Stomach smooth muscle (tissue), 2 donors: Measurements from ENCODE around the gene CAB39.

Experiments used
- H3K27ac ChIP-seq: one replicate; pipeline ENCODE4 v1.7.0; 2013; ENCODE audit warnings: mild to moderate bottlenecking, low read length, inconsistent platforms
- H3K27me3 ChIP-seq, 2 donors: one replicate each; pipeline ENCODE4 v1.7.0; 2013; ENCODE audit warnings: low read length in 2 of 2; ENCODE audit not compliant: insufficient read depth in 2 of 2, control insufficient read depth in 1 of 2
- H3K36me3 ChIP-seq, 2 donors: one replicate each; pipeline ENCODE4 v1.7.0; 2013; ENCODE audit warnings: low read length in 2 of 2; ENCODE audit not compliant: control insufficient read depth in 2 of 2, insufficient read depth in 2 of 2
- H3K4me1 ChIP-seq: one replicate; pipeline ENCODE4 v1.7.0; 2013; ENCODE audit warnings: low read length; ENCODE audit not compliant: control insufficient read depth, insufficient read depth
- H3K4me3 ChIP-seq, 2 donors: one replicate each; pipeline ENCODE4 v1.7.0; 2013; ENCODE audit warnings: low read length in 2 of 2
- H3K9ac ChIP-seq, 2 donors: one replicate each; pipeline ENCODE4 v1.7.0; 2013; ENCODE audit warnings: low read length in 2 of 2, mild to moderate bottlenecking in 1 of 2
- H3K9me3 ChIP-seq, 2 donors: one replicate each; pipeline ENCODE4 v1.7.0; 2013; ENCODE audit warnings: low read length in 2 of 2; ENCODE audit not compliant: control insufficient read depth in 2 of 2
- donor health status: healthy.
- donor health status: Pancreatic carcinoma.

The CAB39 gene

DNA sequence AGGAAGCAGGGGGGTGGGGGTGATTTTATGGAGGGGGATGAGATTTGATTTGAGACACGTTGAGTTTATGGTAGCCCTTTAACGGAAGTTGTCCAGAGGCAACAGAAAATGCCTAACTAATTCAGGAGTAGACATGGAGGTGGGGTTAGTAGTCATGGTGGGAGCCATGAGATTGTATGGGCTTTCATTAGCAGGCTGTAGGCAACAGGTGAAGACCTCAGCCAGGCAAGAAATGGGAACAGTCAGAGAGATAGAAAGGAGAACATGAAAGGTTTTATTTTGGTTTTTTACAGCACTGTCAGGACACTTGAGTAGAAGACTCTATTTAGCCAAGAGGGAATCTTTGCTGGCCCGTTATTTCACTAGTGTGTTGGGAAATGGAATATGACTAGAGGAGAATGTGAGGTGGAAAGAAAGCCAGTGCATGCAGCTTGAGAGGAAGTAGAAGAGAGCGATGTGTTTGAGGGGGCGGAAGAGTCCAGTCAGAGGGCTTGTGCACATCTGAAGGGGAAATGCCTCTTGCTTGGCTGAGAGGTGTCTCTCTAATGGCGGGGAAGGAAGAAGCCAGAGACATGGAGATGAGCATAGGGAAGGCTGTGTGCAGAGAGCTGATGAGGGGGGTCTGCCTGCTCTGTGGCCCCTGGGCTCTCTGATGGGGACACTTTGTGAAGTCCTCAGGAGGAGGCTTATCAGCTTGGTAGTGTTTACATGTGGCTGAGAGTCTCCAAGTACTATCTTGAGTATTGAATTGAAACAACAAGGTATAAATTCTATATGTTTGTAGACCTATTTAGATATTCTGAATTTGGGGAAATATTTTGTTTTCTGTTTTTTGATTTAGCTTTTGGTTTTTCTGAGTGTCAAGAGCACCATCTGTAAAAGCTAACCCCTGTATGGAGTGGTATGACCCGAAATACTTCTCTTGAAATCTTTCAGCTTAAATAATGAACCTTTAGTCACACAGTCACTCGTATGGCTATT lies 85.2 kb downstream of the CAB39 start:
- no peak overlapping the region for H3K9ac ChIP-seq
- H3K27ac ChIP-seq, result no peak overlapping the region
- H3K4me1 ChIP-seq, result peaks cover 11% of the 10 kb centered on the region
- no peaks in the 10 kb centered on the region for H3K9me3 ChIP-seq
- H3K4me3 ChIP-seq, result no peak overlapping the region
- H3K36me3 ChIP-seq, result peaks cover 8 to 9% of the 10 kb centered on the region in 2 donors
- no peaks in the 10 kb centered on the region for H3K27me3 ChIP-seq

DNA sequence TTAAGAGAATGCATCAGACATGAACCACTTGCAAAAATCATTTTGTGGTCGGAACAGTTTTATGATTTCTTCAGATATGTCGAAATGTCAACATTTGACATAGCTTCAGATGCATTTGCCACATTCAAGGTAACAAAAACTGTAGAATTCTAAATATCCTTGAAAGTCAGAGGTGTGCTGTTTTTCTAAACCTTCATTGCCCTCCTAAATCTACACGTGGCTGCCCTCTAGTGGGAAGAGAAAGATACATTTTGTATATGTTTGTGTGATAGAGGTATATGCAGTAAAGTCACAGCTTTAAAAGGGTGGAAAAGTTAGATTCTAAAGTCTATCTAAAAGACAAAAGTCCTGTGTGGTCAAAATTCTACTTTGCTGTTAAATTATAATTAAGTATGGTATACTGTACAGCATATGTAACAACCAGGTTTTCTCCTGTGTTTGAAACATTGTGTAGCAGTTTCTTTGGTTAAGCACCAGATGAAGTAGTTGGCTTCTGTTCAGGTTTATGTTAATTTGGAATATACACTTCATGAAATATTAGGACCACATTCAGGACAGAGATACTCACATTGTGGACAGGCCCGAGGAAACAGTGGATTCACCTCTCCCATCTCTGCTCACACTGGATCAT lies 86.2 kb downstream of the CAB39 start:
- Histone ChIP-seq H3K9me3 (no peaks in the 10 kb centered on the region), H3K36me3 (peaks cover 8 to 9% of the 10 kb centered on the region in 2 donors), H3K4me1 (peaks cover 9% of the 10 kb centered on the region), H3K9ac (no peak overlapping the region), H3K27ac (no peak overlapping the region), H3K27me3 (no peaks in the 10 kb centered on the region), H3K4me3 (no peak overlapping the region)

DNA sequence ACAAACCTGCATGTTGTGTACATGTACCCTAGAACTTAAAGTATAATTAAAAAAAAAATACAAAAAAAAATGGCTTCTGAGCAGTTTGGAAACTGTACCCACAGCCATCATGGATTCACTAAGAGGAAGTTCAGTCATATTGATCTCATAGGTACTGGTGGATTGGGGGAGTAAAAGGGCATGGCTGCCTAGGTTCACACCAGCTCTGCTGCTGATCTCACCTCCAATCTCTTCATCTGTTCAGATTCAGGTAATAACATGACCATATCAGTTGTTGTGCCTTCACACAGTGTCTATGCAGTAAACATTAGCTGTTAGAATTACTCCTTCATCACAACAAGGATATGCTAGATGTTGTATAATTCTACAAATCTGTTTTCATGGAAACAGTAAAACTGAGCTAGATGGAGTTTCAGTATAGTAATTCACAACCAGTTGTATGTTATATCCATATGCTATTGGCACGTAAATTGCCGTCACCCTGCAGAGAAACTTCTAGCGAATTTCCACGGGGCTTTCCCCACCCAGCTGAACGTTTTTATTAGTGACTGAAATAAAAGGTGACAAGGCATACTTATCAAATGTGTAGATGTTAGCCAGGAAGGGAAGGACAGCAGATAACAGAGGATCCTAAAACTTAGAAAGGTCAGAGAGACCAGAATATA lies 92.8 kb downstream of the CAB39 start:
- Histone ChIP-seq H3K27me3 (no peaks in the 10 kb centered on the region), H3K4me1 (no peaks in the 10 kb centered on the region), H3K9me3 (no peaks in the 10 kb centered on the region), H3K36me3 (peaks cover 8 to 13% of the 10 kb centered on the region in 2 donors), H3K9ac (no peak overlapping the region), H3K27ac (no peak overlapping the region), H3K4me3 (no peak overlapping the region)

DNA sequence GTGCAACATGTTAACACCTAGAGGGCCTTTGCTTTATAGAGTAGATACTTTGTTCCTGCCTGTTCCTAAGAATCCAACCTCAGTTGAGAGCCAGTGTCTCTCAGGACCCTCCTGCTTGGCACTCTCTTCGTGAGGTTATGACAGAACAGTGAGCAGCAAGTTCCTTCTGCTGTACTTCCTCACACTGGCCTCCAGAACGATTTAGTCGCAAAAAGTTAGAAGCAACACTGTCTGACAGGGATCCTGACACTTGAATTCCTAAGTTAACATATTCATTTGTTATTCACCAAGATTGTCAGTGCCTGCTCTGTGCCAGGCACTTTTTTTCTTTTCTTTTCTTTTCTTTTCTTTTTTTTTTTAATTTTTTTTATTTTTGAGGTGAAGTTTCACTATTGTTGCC lies 95.1 kb downstream of the CAB39 start:
- Histone ChIP-seq H3K4me1 (no peaks in the 10 kb centered on the region), H3K27ac (no peak overlapping the region), H3K9me3 (no peaks in the 10 kb centered on the region), H3K36me3 (peaks cover 11 to 19% of the 10 kb centered on the region in 2 donors), H3K9ac (no peak overlapping the region), H3K27me3 (no peaks in the 10 kb centered on the region), H3K4me3 (no peak overlapping the region)

DNA sequence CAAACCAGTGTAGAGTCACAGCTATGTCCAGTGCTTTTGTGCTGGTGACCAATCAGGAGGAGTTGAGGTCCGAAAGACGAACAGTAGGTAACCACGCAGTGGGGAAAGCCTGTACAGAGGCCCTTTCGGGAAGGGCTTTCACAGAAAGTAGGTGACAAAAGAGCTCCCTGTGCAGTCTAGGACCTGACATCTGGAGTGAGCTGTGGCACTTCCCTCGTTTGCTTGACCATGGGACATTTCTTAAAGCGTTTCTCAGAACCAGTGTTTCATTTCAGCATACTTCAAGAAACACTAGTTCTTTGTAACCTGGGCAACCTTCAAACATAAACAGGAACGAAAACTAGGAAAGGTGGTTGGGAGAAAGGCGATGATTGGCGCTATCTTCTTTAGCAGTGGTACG lies 96.4 kb downstream of the CAB39 start:
- Histone ChIP-seq H3K27me3 (no peaks in the 10 kb centered on the region), H3K9ac (no peak overlapping the region), H3K36me3 (peaks cover 12 to 26% of the 10 kb centered on the region in 2 donors), H3K27ac (no peak overlapping the region), H3K9me3 (no peaks in the 10 kb centered on the region), H3K4me1 (no peaks in the 10 kb centered on the region), H3K4me3 (no peak overlapping the region)

DNA sequence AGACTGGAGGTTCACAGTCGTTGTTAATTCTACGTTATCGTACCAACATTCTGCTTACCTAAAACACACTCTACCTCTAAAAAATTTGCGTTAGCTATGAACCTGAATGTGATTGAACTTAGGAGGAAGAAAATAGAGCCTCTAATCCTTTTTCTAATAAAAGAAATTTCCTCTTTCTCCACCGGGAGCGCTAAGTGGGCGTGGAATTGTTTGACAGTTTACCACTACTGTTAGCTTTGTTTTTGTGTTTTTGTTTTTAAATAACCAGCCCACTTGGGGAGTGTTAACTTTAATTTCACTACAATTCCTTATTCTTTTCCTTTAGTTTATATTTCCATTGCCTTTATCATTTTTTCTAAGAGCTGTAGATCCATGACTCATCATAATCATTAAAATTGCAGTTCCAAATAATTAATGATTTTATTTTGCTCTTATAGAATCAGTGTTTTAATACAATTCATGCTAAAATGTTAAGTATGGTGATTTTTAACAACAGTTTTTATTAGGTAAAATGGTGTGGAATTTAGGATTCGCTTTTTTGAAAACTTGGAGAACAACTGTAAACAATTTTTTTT lies 97.1 kb downstream of the CAB39 start:
- H3K9me3 ChIP-seq, result no peaks in the 10 kb centered on the region
- no peaks in the 10 kb centered on the region for H3K27me3 ChIP-seq
- H3K27ac ChIP-seq, result no peak overlapping the region
- peaks cover 15 to 28% of the 10 kb centered on the region in 2 donors for H3K36me3 ChIP-seq
- H3K9ac ChIP-seq, result no peak overlapping the region
- no peak overlapping the region for H3K4me3 ChIP-seq
- no peaks in the 10 kb centered on the region for H3K4me1 ChIP-seq

DNA sequence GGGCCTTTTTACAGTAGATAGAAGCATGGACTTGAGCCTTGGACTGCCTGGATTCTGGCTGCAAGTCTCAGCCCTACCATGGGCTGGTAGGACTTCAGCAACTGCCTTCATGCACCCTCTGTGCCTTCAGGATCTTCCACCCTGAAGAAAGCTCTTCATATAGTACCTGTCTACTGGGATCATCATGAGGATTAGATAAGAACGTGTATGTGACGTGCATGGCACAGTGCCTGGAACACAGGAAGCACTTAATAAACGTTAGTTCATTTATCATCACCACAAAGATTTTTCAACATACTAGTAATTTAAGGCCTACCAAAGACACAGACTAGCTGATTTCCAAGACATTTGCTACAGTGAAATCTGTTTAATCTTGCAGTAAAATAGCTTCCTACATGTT lies 98.9 kb downstream of the CAB39 start:
- Histone ChIP-seq H3K4me3 (no peak overlapping the region), H3K27me3 (no peaks in the 10 kb centered on the region), H3K36me3 (peaks cover 20 to 28% of the 10 kb centered on the region in 2 donors), H3K9me3 (no peaks in the 10 kb centered on the region), H3K9ac (no peak overlapping the region), H3K4me1 (no peaks in the 10 kb centered on the region), H3K27ac (no peak overlapping the region)

DNA sequence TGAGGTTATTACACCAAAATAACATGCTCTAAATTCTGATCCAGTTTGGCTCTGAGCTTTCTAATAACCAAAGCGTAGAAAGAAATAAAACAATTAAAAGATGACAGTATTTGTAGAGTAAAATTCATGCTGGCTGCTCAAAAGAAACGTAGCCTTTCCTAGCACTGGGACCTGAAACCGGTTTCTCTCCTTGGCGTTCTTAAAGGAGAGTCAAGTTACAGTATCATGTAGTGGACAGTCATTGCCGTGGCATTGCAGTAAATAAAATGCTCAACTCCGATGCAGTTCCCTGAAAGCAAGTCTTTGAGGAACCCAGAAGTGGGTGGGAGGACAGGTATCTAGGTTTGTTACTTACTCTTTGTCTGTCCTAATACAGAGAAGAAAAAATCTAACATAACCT lies 99.4 kb downstream of the CAB39 start:
- H3K27ac ChIP-seq, result no peak overlapping the region
- no peak overlapping the region for H3K4me3 ChIP-seq
- no peaks in the 10 kb centered on the region for H3K9me3 ChIP-seq
- no peak overlapping the region for H3K9ac ChIP-seq
- no peaks in the 10 kb centered on the region for H3K4me1 ChIP-seq
- no peaks in the 10 kb centered on the region for H3K27me3 ChIP-seq
- peaks cover 20 to 28% of the 10 kb centered on the region in 2 donors for H3K36me3 ChIP-seq

DNA sequence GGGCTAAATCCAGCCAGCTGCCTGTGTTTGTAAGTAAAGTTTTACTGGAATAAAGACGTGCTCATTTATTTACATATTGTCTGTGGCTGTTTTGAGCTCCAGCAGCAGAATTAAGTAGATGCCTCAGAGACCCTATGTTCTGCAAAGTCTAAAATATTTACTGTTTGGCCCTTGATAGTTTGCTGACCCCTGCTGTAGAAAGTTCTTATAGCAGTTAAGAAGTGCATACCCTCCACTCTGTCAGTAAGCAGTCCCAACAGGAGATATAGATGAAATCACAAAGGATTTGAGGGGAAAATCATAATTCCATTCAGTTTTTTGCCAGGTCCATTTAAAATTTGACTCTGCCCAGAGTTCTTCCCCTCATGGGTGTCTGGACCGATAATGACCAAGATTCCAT lies 102.0 kb downstream of the CAB39 start:
- H3K9me3 ChIP-seq, result no peaks in the 10 kb centered on the region
- H3K27me3 ChIP-seq, result no peaks in the 10 kb centered on the region
- H3K27ac ChIP-seq, result no peak overlapping the region
- no peak overlapping the region for H3K9ac ChIP-seq
- H3K4me3 ChIP-seq, result no peak overlapping the region
- H3K4me1 ChIP-seq, result no peaks in the 10 kb centered on the region
- H3K36me3 ChIP-seq, result peaks cover 28 to 40% of the 10 kb centered on the region in 2 donors

DNA sequence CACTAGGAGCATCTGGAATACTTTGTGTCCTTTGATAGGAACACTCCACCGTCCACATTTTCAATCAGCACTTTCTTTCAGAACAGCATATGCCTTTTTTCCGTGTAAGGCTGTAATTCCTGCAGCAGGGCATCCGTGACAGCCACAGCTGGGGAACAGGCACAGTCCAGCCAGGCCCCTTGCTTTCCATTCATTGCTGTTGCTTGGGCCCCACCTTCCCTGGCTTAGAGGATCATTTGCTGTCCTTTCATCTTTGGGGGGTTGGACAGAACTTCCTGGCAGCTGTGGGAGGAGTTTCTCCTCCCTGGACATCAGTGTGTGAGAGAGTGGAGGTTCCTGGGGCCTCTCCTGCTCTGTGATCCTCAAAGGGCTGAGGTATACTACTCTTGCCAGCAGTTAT lies 102.4 kb downstream of the CAB39 start:
- no peaks in the 10 kb centered on the region for H3K9me3 ChIP-seq
- H3K4me3 ChIP-seq, result no peak overlapping the region
- no peak overlapping the region for H3K27ac ChIP-seq
- H3K36me3 ChIP-seq, result peaks cover 28 to 40% of the 10 kb centered on the region in 2 donors
- no peaks in the 10 kb centered on the region for H3K27me3 ChIP-seq
- H3K4me1 ChIP-seq, result no peaks in the 10 kb centered on the region
- H3K9ac ChIP-seq, result no peak overlapping the region
